ENCODE results near the gene PALM3.

PALM3 gene

GRCh38 chr19:14096272-14096992 is 34.6 kb upstream of the PALM3 start:
- peak; percentile 17 for TF ChIP-seq CTCF (IDR thresholded peaks at IDR 0.05; ENCODE audit: control extremely low read depth, extremely low read depth, low read depth, missing control alignments)
- DNase-seq (ENCODE audit: extremely low spot score): no peak
- CTCF ChIA-PET: interaction anchor here (0.8 to 3.2 kb wide), 3 partner anchors 12 to 216 kb away, joined by 3 to 24 read pairs (median 3); no protein-coding TSS in a partner anchor
- POLR2A ChIA-PET: no interaction called here

GRCh38 chr19:14094854-14095253 is 33.0 kb upstream of the PALM3 start:
- CTCF ChIA-PET: interaction anchor here (1.2 to 3.2 kb wide), 2 partner anchors 9 to 20 kb away, joined by 3 to 24 read pairs; no protein-coding TSS in a partner anchor
- POLR2A ChIA-PET: no interaction called here
- DNase-seq (ENCODE audit: extremely low spot score): no peak
- TF ChIP-seq CTCF (IDR thresholded peaks at IDR 0.05; ENCODE audit: control extremely low read depth, extremely low read depth, low read depth, missing control alignments): no peak

GRCh38 chr19:14093117-14093823 is 31.4 kb upstream of the PALM3 start:
- DNase-seq (ENCODE audit: extremely low spot score): no peak
- ChIA-PET CTCF (interaction anchor here (0.8 kb wide), 1 partner anchor 11 kb away, joined by 3 read pairs; no protein-coding TSS in a partner anchor), POLR2A (interaction anchor here (0.5 to 0.6 kb wide), 2 partner anchors 134 to 288 kb away, joined by 3 read pairs; partner anchors contain the start of gene ADGRE5)
- TF ChIP-seq CTCF (IDR thresholded peaks at IDR 0.05; ENCODE audit: control extremely low read depth, extremely low read depth, low read depth, missing control alignments): no peak

- ChIA-PET CTCF (interaction anchor here (0.9 to 1.4 kb wide), 6 partner anchors 10 to 211 kb away, joined by 3 to 6 read pairs (median 4); partner anchors contain the start of gene ASF1B), POLR2A (interaction anchor here (0.7 to 0.9 kb wide), 2 partner anchors 14 to 45 kb away, joined by 3 read pairs; no protein-coding TSS in a partner anchor)
- peak; percentile 77 for DNase-seq (ENCODE audit: extremely low spot score)
- no peak for TF ChIP-seq CTCF (IDR thresholded peaks at IDR 0.05; ENCODE audit: control extremely low read depth, extremely low read depth, low read depth, missing control alignments)
Observed at GRCh38 chr19:14091813-14092462, 30.1 kb upstream of the PALM3 start.

- ChIA-PET POLR2A (interaction anchor here (0.7 to 0.9 kb wide), 2 partner anchors 15 to 46 kb away, joined by 3 read pairs; no protein-coding TSS in a partner anchor), CTCF (interaction anchor here (0.9 to 1.4 kb wide), 6 partner anchors 10 to 210 kb away, joined by 3 to 6 read pairs (median 4); partner anchors contain the start of gene ASF1B)
- DNase-seq (ENCODE audit: extremely low spot score): peak; percentile 92
- peak; percentile 48 for TF ChIP-seq CTCF (IDR thresholded peaks at IDR 0.05; ENCODE audit: control extremely low read depth, extremely low read depth, low read depth, missing control alignments)
Observed at GRCh38 chr19:14091081-14091812, 29.4 kb upstream of the PALM3 start.
